ENCODE data around the gene SDF2. TPM values are rescaled to one million over a fixed set of nuclear protein-coding genes. Genes with fewer than 3 reads are reported as not detected.

The SDF2 gene
- total and polyA plus RNA-seq, 9 of the 15 experiments (the other 6 are each of a cell fraction or from before 2014, with no cell fraction given), result 41.2 to 132 (median 65.6) TPM

DNA sequence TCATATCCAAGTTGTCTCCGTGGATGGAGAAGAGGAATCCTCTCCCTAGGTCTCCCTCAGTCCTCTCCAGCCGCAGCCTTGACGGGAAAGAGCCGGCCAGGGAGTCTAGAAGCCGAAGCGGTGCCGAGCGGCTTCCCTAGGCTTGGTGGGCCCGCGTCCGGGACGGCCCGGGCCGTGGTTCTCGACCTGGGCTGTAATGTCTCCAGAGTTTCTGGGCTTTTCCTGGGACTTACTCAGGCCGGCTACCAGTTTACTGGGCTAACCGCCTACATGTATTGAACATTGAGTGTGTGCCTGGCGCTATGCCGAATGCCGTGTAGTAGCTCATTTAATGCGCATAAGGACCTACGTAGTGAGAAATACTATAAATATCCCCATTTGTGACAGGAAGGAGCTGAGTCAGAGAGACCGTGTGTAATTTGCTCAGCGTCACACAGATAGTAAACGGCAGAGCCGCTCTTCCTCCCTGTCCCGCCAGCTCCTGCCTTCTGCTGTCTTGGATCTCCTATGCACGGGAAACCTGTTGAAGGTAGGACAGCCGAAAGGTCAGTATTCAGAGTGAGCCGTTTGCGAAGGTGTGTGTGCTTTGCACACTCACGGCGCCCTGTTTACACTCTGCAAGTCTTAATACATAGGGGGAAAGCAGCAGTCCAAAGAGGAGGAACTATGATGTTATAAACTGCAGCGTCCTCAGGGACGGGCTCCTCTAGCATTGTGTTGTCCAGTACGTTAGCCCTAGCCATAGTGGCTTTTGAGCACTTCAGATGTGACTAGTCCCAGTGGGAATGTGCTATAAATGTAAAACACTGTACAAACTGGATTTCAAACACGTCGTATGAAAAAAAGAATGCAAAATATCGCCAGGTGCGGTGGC, 62.2 kb downstream of the SDF2 start (continued):
- TF ChIP-seq, protein P1, sequence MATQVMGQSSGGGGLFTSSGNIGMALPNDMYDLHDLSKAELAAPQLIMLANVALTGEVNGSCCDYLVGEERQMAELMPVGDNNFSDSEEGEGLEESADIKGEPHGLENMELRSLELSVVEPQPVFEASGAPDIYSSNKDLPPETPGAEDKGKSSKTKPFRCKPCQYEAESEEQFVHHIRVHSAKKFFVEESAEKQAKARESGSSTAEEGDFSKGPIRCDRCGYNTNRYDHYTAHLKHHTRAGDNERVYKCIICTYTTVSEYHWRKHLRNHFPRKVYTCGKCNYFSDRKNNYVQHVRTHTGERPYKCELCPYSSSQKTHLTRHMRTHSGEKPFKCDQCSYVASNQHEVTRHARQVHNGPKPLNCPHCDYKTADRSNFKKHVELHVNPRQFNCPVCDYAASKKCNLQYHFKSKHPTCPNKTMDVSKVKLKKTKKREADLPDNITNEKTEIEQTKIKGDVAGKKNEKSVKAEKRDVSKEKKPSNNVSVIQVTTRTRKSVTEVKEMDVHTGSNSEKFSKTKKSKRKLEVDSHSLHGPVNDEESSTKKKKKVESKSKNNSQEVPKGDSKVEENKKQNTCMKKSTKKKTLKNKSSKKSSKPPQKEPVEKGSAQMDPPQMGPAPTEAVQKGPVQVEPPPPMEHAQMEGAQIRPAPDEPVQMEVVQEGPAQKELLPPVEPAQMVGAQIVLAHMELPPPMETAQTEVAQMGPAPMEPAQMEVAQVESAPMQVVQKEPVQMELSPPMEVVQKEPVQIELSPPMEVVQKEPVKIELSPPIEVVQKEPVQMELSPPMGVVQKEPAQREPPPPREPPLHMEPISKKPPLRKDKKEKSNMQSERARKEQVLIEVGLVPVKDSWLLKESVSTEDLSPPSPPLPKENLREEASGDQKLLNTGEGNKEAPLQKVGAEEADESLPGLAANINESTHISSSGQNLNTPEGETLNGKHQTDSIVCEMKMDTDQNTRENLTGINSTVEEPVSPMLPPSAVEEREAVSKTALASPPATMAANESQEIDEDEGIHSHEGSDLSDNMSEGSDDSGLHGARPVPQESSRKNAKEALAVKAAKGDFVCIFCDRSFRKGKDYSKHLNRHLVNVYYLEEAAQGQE (IDR thresholded peaks at IDR 0.05; ENCODE audit: borderline replicate concordance), result no peak
- TF ChIP-seq, protein P1 (CRISPR knock-in tag; IDR thresholded peaks at IDR 0.05; ENCODE audit: low read depth), result peak; percentile 28; the same call in 1 of the 2 replicates
- TF ChIP-seq SRSF7 (optimal IDR thresholded peaks at IDR 0.05; ENCODE audit: low read depth, low read length) (no peak), PRPF4 (IDR thresholded peaks at IDR 0.05; ENCODE audit: insufficient read depth, low read depth, low read length, poor library complexity, severe bottlenecking) (no peak), TEAD4 (IDR thresholded peaks at IDR 0.05; ENCODE audit: low read length) (no peak; the same call in 1 of the 2 replicates), TEAD4 (CRISPR knock-in tag; IDR thresholded peaks at IDR 0.05; ENCODE audit: borderline replicate concordance) (no peak)
- TF ChIP-seq, protein P2, sequence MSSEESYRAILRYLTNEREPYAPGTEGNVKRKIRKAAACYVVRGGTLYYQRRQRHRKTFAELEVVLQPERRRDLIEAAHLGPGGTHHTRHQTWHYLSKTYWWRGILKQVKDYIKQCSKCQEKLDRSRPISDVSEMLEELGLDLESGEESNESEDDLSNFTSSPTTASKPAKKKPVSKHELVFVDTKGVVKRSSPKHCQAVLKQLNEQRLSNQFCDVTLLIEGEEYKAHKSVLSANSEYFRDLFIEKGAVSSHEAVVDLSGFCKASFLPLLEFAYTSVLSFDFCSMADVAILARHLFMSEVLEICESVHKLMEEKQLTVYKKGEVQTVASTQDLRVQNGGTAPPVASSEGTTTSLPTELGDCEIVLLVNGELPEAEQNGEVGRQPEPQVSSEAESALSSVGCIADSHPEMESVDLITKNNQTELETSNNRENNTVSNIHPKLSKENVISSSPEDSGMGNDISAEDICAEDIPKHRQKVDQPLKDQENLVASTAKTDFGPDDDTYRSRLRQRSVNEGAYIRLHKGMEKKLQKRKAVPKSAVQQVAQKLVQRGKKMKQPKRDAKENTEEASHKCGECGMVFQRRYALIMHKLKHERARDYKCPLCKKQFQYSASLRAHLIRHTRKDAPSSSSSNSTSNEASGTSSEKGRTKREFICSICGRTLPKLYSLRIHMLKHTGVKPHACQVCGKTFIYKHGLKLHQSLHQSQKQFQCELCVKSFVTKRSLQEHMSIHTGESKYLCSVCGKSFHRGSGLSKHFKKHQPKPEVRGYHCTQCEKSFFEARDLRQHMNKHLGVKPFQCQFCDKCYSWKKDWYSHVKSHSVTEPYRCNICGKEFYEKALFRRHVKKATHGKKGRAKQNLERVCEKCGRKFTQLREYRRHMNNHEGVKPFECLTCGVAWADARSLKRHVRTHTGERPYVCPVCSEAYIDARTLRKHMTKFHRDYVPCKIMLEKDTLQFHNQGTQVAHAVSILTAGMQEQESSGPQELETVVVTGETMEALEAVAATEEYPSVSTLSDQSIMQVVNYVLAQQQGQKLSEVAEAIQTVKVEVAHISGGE (CRISPR knock-in tag; IDR thresholded peaks at IDR 0.05), result no peak
- TF ChIP-seq, protein P3, sequence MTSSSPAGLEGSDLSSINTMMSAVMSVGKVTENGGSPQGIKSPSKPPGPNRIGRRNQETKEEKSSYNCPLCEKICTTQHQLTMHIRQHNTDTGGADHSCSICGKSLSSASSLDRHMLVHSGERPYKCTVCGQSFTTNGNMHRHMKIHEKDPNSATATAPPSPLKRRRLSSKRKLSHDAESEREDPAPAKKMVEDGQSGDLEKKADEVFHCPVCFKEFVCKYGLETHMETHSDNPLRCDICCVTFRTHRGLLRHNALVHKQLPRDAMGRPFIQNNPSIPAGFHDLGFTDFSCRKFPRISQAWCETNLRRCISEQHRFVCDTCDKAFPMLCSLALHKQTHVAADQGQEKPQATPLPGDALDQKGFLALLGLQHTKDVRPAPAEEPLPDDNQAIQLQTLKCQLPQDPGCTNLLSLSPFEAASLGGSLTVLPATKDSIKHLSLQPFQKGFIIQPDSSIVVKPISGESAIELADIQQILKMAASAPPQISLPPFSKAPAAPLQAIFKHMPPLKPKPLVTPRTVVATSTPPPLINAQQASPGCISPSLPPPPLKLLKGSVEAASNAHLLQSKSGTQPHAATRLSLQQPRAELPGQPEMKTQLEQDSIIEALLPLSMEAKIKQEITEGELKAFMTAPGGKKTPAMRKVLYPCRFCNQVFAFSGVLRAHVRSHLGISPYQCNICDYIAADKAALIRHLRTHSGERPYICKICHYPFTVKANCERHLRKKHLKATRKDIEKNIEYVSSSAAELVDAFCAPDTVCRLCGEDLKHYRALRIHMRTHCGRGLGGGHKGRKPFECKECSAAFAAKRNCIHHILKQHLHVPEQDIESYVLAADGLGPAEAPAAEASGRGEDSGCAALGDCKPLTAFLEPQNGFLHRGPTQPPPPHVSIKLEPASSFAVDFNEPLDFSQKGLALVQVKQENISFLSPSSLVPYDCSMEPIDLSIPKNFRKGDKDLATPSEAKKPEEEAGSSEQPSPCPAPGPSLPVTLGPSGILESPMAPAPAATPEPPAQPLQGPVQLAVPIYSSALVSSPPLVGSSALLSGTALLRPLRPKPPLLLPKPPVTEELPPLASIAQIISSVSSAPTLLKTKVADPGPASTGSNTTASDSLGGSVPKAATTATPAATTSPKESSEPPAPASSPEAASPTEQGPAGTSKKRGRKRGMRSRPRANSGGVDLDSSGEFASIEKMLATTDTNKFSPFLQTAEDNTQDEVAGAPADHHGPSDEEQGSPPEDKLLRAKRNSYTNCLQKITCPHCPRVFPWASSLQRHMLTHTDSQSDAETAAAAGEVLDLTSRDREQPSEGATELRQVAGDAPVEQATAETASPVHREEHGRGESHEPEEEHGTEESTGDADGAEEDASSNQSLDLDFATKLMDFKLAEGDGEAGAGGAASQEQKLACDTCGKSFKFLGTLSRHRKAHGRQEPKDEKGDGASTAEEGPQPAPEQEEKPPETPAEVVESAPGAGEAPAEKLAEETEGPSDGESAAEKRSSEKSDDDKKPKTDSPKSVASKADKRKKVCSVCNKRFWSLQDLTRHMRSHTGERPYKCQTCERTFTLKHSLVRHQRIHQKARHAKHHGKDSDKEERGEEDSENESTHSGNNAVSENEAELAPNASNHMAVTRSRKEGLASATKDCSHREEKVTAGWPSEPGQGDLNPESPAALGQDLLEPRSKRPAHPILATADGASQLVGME (CRISPR knock-in tag; IDR thresholded peaks at IDR 0.05), result no peak
